ENCODE data around the gene BCL2L12.
"Not testable (repeated sequence)": the region's sequence is repeated elsewhere in the genome, so short reads cannot be mapped to it uniquely, and the experiment has no call there.

Gene BCL2L12

DNA sequence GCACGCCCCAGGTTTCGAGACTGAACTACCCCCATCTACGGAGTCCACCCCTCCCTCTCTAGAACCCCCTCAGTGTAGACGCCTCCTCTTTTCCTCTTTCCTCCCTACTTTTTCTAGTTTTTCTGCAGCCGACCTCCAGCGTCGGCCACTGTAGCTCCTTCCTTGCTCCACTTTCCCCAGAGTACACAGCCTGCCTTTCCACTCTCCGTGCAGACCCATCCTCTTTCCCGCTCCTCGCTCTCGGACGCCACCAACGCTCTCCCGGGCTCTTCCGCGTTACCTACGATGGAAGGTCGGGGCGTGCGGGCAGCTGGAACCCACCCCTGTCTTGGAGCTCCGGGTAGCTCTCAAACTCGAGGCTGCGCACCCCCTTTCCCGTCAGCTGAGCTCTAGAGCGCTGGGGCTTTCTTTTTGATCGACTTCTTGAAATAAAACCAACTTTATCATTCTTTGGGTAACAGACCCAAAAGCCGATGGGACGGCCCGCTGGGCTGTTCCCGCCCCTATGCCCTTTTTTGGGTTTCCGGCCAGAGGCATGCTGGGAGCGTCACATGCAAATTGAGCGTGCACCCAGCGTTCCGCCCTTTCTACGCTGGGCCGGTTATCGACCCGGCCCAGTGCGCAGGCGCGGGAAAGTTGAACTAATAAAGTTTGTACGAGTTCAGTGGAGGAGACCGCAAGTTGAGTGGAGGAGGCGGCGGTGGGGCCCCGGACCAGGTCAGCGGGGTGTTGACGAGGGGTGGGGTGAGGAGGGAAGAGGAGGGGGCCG lies at the start of gene BCL2L12, which contains the start of gene IRF3:
Gene BCL2L12 (plus strand): TSS at position 583 of the 769 bp plus-strand sequence. CDS start 760 bp downstream, outside the sequence.
Gene IRF3 (minus strand): TSS at position 507 of the 769 bp plus-strand sequence. CDS start 1,019 bp downstream, outside the sequence.
- DNase-seq (ENCODE audit: low spot score) (peak; percentile 88), FAIRE-seq (peak; percentile 74)

GRCh38 chr19:49616532-49616931 lies 49.2 kb upstream of the BCL2L12 start:
- DNase-seq (ENCODE audit: low spot score) (no peak), FAIRE-seq (no peak)

GRCh38 chr19:49616945-49617344 lies 48.8 kb upstream of the BCL2L12 start:
- FAIRE-seq = no peak
- DNase-seq (ENCODE audit: low spot score) = no peak

DNA sequence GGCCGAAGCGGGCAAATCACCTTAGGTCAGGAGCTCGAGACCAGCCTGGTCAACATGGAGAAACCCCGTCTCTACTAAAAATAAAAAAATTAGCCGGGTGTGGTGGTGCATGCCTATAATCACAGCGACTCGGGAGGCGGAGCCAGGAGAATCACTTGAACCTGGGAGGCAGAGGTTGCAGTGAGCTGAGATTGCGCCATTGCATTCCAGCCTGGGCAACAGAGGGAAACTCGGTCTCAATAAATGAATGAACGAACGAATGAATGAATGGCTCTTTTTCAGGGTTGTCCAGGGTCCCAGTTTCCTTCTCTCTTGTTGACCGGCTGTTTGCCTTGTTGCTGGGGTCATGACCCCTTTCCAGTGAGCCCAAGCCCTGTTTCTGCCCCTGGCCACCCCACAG lies 47.9 kb upstream of the BCL2L12 start:
- FAIRE-seq; DNase-seq (ENCODE audit: low spot score): not testable (repeated sequence)

- DNase-seq (ENCODE audit: low spot score) (no peak), FAIRE-seq (no peak)
Measured at GRCh38 chr19:49624967-49625910, 40.5 kb upstream of the BCL2L12 start.

DNA sequence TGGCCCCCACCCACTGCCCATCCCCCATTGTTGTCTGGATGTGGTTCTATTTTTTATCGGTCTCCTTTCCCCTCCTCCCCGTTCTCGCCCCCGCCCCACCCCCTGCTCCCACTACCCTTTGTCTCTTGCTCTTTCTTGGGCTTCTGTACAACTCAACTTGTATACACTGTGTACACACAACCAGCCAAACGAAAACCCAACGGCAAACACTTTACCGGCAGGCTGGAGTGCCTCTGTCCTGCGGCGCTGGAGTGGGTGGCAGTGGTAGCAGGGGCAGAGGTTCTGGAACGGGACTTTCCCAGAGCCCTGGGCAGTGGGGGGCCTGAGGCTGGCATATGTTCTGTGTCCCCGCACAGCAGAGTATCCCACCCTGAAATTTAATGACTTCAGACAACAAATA lies 39.5 kb upstream of the BCL2L12 start:
- no peak for DNase-seq (ENCODE audit: low spot score)
- no peak for FAIRE-seq

DNA sequence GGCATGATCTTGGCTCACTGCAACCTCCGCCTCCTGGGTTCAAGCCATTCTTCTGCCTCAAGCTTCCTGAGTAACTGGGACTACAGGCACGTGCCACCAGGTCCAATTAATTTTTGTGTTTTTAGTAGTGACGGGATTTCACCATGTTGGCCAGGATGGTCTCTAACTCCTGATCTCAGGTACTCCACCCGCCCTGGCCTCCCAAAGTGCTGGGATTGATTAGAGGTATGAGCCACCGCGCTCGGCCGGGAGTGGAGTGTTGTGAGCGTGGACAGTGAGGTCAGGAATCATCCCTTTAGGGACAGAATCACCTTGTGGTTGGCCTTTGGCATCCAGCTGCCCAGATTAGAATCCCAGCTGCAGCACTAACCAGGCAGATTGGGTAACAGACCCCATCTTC lies 36.1 kb upstream of the BCL2L12 start:
- no peak for DNase-seq (ENCODE audit: low spot score)
- no peak for FAIRE-seq

- FAIRE-seq (no peak), DNase-seq (ENCODE audit: low spot score) (no peak)
Measured at GRCh38 chr19:49631014-49631588, 34.6 kb upstream of the BCL2L12 start.

GRCh38 chr19:49631610-49632192 lies 34.0 kb upstream of the BCL2L12 start:
- DNase-seq (ENCODE audit: low spot score) (no peak), FAIRE-seq (no peak)

GRCh38 chr19:49632576-49632975 lies 33.2 kb upstream of the BCL2L12 start:
- DNase-seq (ENCODE audit: low spot score) = no peak
- FAIRE-seq = no peak

- not testable (repeated sequence) for DNase-seq (ENCODE audit: low spot score); FAIRE-seq
Measured at GRCh38 chr19:49633273-49633672, 32.5 kb upstream of the BCL2L12 start.

- DNase-seq (ENCODE audit: low spot score) (no peak), FAIRE-seq (no peak)
Measured at GRCh38 chr19:49635530-49636232, 30.1 kb upstream of the BCL2L12 start.

GRCh38 chr19:49636233-49636932 lies 29.4 kb upstream of the BCL2L12 start:
- no peak for DNase-seq (ENCODE audit: low spot score)
- no peak for FAIRE-seq

GRCh38 chr19:49637821-49638738 lies 27.7 kb upstream of the BCL2L12 start:
- DNase-seq (ENCODE audit: low spot score) (peak; percentile 66), FAIRE-seq (peak; percentile 20)

- FAIRE-seq (no peak), DNase-seq (ENCODE audit: low spot score) (no peak)
Measured at GRCh38 chr19:49639401-49640112, 26.2 kb upstream of the BCL2L12 start.

- peak; percentile 99 for DNase-seq (ENCODE audit: low spot score)
- FAIRE-seq = peak; percentile 93
Measured at GRCh38 chr19:49640113-49640898, 25.4 kb upstream of the BCL2L12 start, which contains the start of gene RRAS. Gene RRAS, minus strand, starts transcription at chr19:49640143. Its CDS starts 45 bp downstream, at chr19:49640098.

Measured in RCC 7860 (cell line).